Subcutaneous abdominal adipose tissue (tissue), 5 donors: Measurements from ENCODE around the gene GADD45B.

ENCODE experiments used
- H3K27ac ChIP-seq: one replicate; pipeline ENCODE4 v1.7.0; 2013; ENCODE audit warnings: low read depth, mild to moderate bottlenecking, inconsistent platforms, low read length, moderate library complexity
- H3K27me3 ChIP-seq, 5 donors: one replicate each; pipeline ENCODE4 v1.7.0; 2013; ENCODE audit warnings: low read length in 5 of 5, inconsistent platforms in 1 of 5; ENCODE audit not compliant: control insufficient read depth in 5 of 5, insufficient read depth in 4 of 5
- H3K36me3 ChIP-seq, 5 donors: one replicate each; pipeline ENCODE4 v1.7.0; 2013; ENCODE audit warnings: low read length in 5 of 5; ENCODE audit not compliant: control insufficient read depth in 5 of 5, insufficient read depth in 5 of 5
- H3K4me1 ChIP-seq, 5 donors: one replicate each; pipeline ENCODE4 v1.7.0; 2013; ENCODE audit warnings: low read length in 5 of 5, mild to moderate bottlenecking in 3 of 5, moderate library complexity in 1 of 5; ENCODE audit not compliant: control insufficient read depth in 5 of 5, insufficient read depth in 5 of 5
- H3K4me3 ChIP-seq, 5 donors: one replicate each; pipeline ENCODE4 v1.7.0; 2013; ENCODE audit warnings: low read length in 5 of 5, low read depth in 1 of 5
- H3K9ac ChIP-seq, 5 donors: one replicate each; pipeline ENCODE4 v1.7.0; 2013; ENCODE audit warnings: low read length in 5 of 5, mild to moderate bottlenecking in 4 of 5, moderate library complexity in 3 of 5
- H3K9me3 ChIP-seq, 5 donors: one replicate each; pipeline ENCODE4 v1.7.0; 2013; ENCODE audit warnings: low read length in 5 of 5; ENCODE audit not compliant: control insufficient read depth in 5 of 5
- donor health status: healthy.
- donor health status: healthy.
- donor health status: healthy.
- donor health status: healthy.
- donor health status: healthy.

Gene GADD45B

DNA sequence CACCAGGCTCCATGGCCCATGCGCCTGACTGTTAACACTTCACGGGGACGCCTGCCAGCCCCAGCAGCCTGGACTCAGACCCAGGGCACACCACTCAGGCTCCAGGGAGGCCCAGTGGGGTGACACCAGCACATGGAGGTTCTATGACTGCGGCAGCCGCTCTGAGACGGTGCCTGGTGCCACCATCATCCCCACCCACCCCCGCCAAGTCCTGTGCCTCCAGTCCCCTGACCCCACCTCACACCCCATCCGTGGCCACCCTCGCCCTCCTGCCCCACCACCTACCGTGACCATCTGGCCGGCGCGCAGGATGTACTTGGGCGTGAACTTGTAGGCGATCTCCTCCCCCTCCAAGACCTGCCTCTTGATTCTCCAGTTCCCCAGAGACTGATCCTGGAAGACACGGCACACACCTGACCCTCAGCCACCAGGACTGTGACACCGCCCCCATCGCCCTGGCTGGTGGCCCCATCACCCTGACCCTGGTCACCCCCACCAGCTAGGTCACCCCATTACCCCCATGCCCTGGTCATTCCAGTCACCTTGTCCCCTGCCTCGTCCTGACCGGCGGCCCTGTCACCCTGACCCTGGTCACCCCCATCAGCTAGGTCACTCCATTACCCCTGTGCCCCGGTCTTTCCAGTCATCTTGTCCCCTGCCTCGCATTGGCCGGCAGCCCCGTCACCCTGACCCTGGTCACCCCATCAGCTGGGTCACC is 43.6 kb upstream of the GADD45B start:
- no peak overlapping the region for H3K27ac ChIP-seq
- no peaks in the 10 kb centered on the region for H3K27me3 ChIP-seq
- peaks cover 0 to 47% (median 21%) of the 10 kb centered on the region in 5 donors for H3K36me3 ChIP-seq
- H3K4me1 ChIP-seq: peaks cover 2 to 12% (median 10%) of the 10 kb centered on the region in 5 donors
- H3K9ac ChIP-seq: no peak overlapping the region
- H3K4me3 ChIP-seq: no peak overlapping the region
- no peaks in the 10 kb centered on the region for H3K9me3 ChIP-seq

DNA sequence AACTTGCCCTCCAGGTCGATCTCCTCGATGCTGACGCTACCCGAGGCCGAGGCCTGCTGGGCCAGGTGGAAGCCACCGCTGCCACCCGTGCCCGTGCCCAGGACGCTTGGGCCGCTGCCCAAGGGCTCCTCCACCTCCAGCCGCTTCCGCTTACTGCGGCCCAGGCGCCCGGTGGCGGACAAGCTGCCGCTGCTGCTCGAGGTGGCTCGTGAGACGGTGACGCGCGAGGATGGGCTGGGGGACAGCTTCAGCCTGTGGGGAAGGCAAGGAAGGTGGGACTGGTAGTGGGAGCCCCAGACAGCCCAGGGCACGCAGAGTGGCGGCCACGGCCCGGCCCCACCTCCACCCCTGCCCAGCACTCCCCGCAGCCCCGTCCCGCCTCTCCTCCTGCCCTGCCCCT is 42.1 kb upstream of the GADD45B start:
- Histone ChIP-seq H3K27me3 (no peaks in the 10 kb centered on the region), H3K9ac (no peak overlapping the region), H3K4me3 (no peak overlapping the region), H3K36me3 (peaks cover 0 to 60% (median 34%) of the 10 kb centered on the region in 5 donors), H3K27ac (no peak overlapping the region), H3K4me1 (peaks cover 0 to 1% (median 0%) of the 10 kb centered on the region in 5 donors), H3K9me3 (no peaks in the 10 kb centered on the region)

DNA sequence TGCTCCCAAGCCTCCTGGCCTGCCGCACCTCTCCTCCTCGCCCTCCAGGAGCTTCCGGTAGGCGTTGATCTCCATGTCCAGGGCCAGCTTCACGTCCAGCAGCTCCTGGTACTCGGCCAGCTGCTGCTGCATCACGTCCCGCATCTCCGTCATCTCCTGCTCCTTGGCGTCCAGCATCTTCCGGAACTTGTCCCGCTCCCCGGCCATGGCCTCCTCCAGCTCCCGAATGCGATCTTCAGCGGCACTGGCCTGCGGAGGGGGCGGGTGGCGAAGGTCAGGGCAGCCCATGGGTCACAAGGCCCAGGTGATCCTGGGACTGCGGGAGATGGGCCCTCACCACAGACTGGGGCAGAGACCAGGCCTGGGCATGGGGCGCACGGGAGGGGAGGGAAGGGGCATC is 41.7 kb upstream of the GADD45B start:
- Histone ChIP-seq H3K27ac (no peak overlapping the region), H3K27me3 (no peaks in the 10 kb centered on the region), H3K4me3 (no peak overlapping the region), H3K4me1 (no peaks in the 10 kb centered on the region), H3K9ac (no peak overlapping the region), H3K36me3 (peaks cover 0 to 60% (median 34%) of the 10 kb centered on the region in 5 donors), H3K9me3 (no peaks in the 10 kb centered on the region)

DNA sequence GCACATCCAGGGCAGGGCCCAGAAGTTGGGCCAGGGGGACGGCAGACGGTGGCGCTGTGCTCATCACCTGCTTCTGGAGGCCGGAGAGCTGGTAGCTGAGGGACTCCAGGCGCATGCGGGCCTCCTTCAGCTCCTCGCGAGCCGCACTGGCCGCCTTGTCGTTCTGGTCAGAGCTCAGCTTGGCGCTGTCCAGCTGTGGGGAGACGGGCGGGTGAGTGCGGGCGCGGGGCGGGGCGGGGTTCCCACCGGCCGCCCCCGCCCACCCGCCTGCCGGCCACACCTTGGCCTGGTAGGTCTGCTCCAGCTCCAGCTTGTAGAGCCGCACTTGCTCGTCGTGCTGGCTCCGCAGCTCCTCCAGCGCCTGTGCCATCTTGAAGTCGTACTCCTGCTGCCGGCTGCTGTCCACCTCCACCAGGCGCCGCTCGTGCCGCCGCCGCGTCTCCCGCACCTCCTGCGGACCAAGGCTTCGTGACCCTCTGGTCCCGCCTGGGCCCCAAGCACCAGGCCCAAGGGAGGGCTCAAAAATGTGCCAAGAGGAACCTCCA is 41.1 kb upstream of the GADD45B start:
- H3K27me3 ChIP-seq: no peaks in the 10 kb centered on the region
- no peaks in the 10 kb centered on the region for H3K4me1 ChIP-seq
- H3K9me3 ChIP-seq: no peaks in the 10 kb centered on the region
- peaks cover 0 to 60% (median 34%) of the 10 kb centered on the region in 5 donors for H3K36me3 ChIP-seq
- no peak overlapping the region for H3K4me3 ChIP-seq
- H3K27ac ChIP-seq: no peak overlapping the region
- H3K9ac ChIP-seq: no peak overlapping the region

DNA sequence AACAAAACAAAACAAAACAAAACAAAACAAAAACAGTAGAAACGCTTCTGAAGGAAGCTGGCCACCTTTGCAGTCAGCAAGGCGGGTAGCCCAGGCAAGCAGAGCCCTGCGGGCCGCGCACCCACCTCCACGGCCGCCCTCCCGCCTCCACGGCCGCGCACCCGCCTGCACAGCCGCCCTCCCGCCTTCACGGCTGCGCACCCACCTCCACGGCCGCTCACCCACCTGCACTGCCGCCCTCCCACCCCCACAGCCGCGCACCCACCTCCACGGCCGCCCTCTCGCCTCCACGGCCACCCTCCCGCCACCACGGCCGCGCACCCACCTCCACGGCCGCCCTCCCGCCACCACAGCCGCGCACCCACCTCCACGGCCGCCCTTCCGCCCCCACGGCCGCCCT is 39.5 kb upstream of the GADD45B start:
- no peaks in the 10 kb centered on the region for H3K27me3 ChIP-seq
- H3K4me3 ChIP-seq: no peak overlapping the region
- H3K36me3 ChIP-seq: peaks cover 0 to 55% (median 29%) of the 10 kb centered on the region in 5 donors
- no peaks in the 10 kb centered on the region for H3K9me3 ChIP-seq
- H3K27ac ChIP-seq: no peak overlapping the region
- H3K4me1 ChIP-seq: no peaks in the 10 kb centered on the region
- no peak overlapping the region for H3K9ac ChIP-seq

DNA sequence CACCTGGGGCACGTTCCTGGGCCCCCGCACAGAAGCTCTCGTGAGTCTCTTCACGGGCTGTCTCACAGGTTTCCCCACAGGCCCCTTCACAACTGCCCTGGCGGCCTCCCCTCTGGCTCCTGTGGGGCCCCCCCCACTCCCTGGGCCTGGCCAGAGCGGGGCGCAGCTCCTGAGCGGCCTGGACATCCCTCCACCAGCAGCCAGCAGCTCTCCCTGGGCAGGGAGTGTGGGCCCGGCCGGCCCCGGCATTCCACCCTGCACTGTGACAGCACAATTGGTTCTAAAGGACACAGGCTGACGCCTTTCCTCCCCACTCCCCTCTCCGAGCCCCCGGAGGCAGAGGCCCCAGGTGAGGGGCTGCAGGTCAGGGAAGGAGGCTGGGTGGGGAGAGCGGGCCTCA is 39.0 kb upstream of the GADD45B start:
- Histone ChIP-seq H3K9me3 (no peaks in the 10 kb centered on the region), H3K4me1 (no peaks in the 10 kb centered on the region), H3K9ac (no peak overlapping the region), H3K27ac (no peak overlapping the region), H3K27me3 (no peaks in the 10 kb centered on the region), H3K4me3 (no peak overlapping the region), H3K36me3 (peaks cover 0 to 55% (median 32%) of the 10 kb centered on the region in 5 donors)

DNA sequence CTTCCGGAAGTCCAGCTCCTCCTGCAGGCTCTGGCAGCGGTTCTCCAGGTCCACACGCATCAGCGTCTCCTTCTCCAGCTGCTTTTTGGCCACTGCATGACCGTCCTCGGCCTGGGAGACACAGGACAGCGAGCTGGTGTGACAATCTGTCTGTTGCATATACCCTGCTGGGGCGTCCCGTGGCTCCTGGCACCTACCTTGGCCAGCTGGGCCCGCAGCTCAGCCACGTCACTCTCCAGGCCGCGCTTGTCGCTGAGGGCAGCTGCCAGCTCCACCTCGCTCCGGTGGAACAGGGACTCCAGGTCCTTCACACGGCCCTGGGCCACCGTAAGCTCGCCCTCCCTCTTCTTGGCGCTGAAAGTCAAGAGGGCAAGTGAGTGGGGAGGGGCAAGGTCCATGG is 37.7 kb upstream of the GADD45B start:
- peaks cover 0 to 56% (median 37%) of the 10 kb centered on the region in 5 donors for H3K36me3 ChIP-seq
- no peaks in the 10 kb centered on the region for H3K9me3 ChIP-seq
- no peak overlapping the region for H3K27ac ChIP-seq
- no peaks in the 10 kb centered on the region for H3K4me1 ChIP-seq
- H3K27me3 ChIP-seq: no peaks in the 10 kb centered on the region
- no peak overlapping the region for H3K4me3 ChIP-seq
- H3K9ac ChIP-seq: no peak overlapping the region

DNA sequence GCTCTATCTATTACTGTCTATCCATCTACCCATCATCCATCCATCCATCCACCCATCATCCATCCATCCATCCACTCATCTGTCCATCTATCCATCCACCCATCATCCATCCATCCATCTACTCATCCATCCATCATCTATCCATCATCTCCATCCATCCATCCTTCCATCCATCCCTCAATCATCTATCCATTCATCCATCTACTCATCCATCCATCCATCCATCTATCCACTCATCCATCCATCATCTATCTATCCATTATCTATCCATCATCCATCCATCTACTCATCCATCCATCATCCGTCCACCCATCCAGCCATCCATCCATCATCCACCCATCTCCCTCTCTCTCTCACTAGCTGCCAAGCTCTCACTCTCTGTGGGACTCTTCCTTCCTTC is 35.4 kb upstream of the GADD45B start:
- H3K27ac ChIP-seq: no peak overlapping the region
- H3K9ac ChIP-seq: no peak overlapping the region
- no peaks in the 10 kb centered on the region for H3K9me3 ChIP-seq
- H3K27me3 ChIP-seq: no peaks in the 10 kb centered on the region
- no peak overlapping the region for H3K4me3 ChIP-seq
- peaks cover 0 to 52% (median 32%) of the 10 kb centered on the region in 5 donors for H3K36me3 ChIP-seq
- H3K4me1 ChIP-seq: no peaks in the 10 kb centered on the region

DNA sequence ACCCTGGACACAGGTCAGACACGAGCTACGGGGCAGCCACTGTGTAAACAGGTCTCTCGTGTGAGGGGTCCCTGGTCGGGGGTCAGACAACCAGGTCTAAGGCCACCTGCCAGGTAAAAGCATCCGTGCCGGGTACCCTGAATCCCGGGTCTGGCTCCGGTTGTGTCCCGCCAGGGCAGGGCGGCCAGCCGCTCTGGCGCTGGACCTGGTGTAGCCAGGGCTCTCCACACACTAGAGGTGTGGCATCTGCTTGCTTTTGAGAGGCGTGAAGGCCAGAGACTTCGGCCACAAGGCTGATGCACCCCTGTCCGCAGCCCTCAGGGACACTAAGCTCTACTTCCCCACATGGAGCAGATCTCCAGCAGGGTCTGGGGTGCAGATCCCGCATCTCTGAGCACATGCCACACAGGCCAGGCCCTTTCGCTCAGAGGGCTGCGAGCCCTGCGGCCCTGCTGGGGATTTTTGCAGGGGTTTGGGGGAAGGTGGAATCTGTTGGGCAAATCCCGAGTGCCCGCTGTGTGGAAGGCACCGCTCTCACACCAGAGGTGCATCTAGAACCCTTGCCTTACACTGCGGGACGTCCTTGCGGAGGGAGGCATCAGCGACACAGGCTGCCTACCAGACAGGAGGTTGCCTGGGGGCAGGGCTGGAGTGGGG is 34.7 kb upstream of the GADD45B start:
- Histone ChIP-seq H3K4me3 (no peak overlapping the region), H3K27ac (no peak overlapping the region), H3K9me3 (no peaks in the 10 kb centered on the region), H3K4me1 (no peaks in the 10 kb centered on the region), H3K27me3 (no peaks in the 10 kb centered on the region), H3K9ac (no peak overlapping the region), H3K36me3 (peaks cover 0 to 51% (median 32%) of the 10 kb centered on the region in 5 donors)

DNA sequence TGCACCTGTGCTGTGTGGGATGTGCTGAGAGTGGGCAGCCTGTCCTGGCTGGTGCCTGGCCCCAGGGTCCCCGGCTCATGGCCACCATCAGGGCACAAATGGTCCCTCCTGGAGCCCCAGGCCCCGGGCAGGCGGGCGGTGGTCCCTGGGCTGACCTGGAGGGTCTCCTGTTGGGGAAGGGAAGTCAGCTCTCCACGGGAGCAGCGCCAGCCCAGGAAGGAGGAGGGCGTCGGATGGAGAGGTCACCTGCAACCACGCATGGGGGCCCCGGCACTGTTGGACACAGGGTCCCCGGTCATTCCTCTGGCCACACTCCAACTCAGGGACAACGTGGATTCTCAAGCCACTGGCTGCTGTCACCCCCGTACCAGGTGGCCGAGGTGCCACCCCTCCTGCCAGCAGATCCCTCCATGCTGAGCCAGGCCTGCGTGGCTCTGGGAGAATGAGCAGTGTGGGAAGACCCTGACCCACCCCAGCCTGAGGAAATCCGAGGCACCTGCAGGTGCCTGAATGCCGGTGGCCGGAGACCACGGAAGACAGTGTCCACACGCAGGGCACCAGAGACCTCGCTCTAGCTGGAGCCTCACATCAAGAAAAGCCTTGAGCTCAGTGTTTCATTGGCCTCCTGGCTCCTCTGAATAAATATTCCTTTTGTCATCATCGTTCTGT is 32.7 kb upstream of the GADD45B start:
- no peak overlapping the region for H3K27ac ChIP-seq
- H3K36me3 ChIP-seq: peaks cover 0 to 38% (median 22%) of the 10 kb centered on the region in 5 donors
- H3K4me1 ChIP-seq: no peaks in the 10 kb centered on the region

More for the DNA sequence above, 32.7 kb upstream of the GADD45B start:
- H3K4me3 ChIP-seq: no peak overlapping the region
- H3K9me3 ChIP-seq: no peaks in the 10 kb centered on the region
- no peaks in the 10 kb centered on the region for H3K27me3 ChIP-seq
- no peak overlapping the region for H3K9ac ChIP-seq
